Cardiac fibroblast (primary cell): Measurements from ENCODE around the gene COL1A2.

ENCODE experiments used
- DNase-seq, 2 donors: peaks; one replicate each; pipeline versions ENCODE4 v3.0.0 to v3.0.0-alpha.2; 2010; ENCODE audit warnings: low read depth in 2 of 2
- H3K4me3 ChIP-seq, 2 donors: replicated peaks in 1 of 2; 1 replicate in 1 of 2; 2 replicates in 1 of 2; pipeline ENCODE4 v1.5.1; 2011; ENCODE audit warnings: low read depth in 2 of 2, low read length in 2 of 2, mild to moderate bottlenecking in 2 of 2, moderate library complexity in 1 of 2
- CTCF ChIP-seq: IDR thresholded peaks from one replicate; pipeline ENCODE4 v1.5.1; 2011; ENCODE audit warnings: low read depth, mild to moderate bottlenecking, low read length, inconsistent platforms

The COL1A2 gene

GRCh38 chr7:94412762-94413322, 18.1 kb downstream of the COL1A2 start:
- TF ChIP-seq CTCF, result no peak
- DNase-seq, result peak in 1 of 2 donors; percentile 54
- H3K4me3 ChIP-seq, result no peak overlapping the region

GRCh38 chr7:94414481-94414880, 19.8 kb downstream of the COL1A2 start:
- DNase-seq, result peak in 1 of 2 donors; percentile 70
- no peak for TF ChIP-seq CTCF
- H3K4me3 ChIP-seq, result no peak overlapping the region

- TF ChIP-seq CTCF, result no peak
- no peak overlapping the region for H3K4me3 ChIP-seq
Measured at GRCh38 chr7:94414980-94415379, 20.3 kb downstream of the COL1A2 start.

GRCh38 chr7:94417306-94417705, 22.6 kb downstream of the COL1A2 start:
- H3K4me3 ChIP-seq, result no peak overlapping the region
- no peak for TF ChIP-seq CTCF
- peak in 1 of 2 donors; percentile 27 for DNase-seq

More at GRCh38 chr7:94414980-94415379, 20.3 kb downstream of the COL1A2 start:
- DNase-seq, result no peak

GRCh38 chr7:94417901-94418300, 23.2 kb downstream of the COL1A2 start:
- peak; percentile 29 to 45 for DNase-seq
- TF ChIP-seq CTCF, result no peak
- no peak overlapping the region for H3K4me3 ChIP-seq

GRCh38 chr7:94418851-94419250, 24.2 kb downstream of the COL1A2 start:
- peak in 1 of 2 donors; percentile 11 for DNase-seq
- TF ChIP-seq CTCF, result no peak
- H3K4me3 ChIP-seq, result no peak overlapping the region

- DNase-seq, result peak; percentile 30 to 44
- no peak for TF ChIP-seq CTCF
- H3K4me3 ChIP-seq, result no peak overlapping the region
Measured at GRCh38 chr7:94420328-94420727, 25.6 kb downstream of the COL1A2 start.
